Activated CD4-positive, alpha-beta T cell treated with anti-CD3 and anti-CD28 coated beads for 24 hours (primary cell): ENCODE data around the gene SH3RF3.

ENCODE experiments used
- DNase-seq, 2 donors: peaks; one replicate each; pipeline ENCODE4 v3.0.0-alpha.2; 2020; ENCODE audit warnings: low read depth in 2 of 2

The SH3RF3 gene

DNA sequence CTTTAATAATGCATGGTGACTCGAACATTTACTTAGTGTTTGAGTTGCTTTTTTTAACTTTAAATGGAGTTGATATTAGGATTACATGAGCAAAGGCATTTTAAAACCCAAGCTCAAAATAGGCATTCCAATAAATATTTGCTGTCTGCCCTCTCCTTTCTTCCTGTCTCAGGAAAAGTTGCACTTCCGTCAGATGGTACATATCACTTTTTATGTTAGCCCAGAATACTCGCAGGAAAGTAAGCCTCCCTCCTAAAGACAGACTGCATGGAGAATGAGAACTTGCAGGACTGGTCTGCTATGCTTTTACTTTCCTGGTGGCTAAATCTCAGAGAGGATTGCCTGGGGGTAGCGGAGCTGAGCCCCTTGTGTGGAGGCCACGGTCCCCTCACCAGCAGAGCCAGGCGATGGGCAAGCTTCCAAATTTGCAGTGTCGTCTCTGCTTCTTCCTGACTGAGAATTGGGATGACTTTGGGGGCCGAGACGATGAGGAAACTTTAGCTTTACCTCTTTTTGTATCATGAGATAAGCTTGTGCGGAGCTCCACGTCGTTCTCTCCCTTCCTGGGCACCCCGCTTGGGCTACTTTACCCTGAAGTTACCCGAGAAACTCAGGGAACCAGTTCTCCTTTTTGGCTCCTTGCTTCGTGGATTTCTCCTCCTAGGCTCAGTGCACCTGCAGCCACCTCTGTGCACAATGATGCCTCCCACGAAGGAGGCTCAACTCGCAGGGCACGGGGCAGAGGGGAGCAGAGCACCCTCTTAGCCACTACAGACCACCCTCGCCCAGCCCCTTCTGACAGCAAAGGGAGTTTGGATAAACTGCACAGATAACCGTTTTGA, 223.3 kb downstream of the SH3RF3 start:
- no peak for DNase-seq

DNA sequence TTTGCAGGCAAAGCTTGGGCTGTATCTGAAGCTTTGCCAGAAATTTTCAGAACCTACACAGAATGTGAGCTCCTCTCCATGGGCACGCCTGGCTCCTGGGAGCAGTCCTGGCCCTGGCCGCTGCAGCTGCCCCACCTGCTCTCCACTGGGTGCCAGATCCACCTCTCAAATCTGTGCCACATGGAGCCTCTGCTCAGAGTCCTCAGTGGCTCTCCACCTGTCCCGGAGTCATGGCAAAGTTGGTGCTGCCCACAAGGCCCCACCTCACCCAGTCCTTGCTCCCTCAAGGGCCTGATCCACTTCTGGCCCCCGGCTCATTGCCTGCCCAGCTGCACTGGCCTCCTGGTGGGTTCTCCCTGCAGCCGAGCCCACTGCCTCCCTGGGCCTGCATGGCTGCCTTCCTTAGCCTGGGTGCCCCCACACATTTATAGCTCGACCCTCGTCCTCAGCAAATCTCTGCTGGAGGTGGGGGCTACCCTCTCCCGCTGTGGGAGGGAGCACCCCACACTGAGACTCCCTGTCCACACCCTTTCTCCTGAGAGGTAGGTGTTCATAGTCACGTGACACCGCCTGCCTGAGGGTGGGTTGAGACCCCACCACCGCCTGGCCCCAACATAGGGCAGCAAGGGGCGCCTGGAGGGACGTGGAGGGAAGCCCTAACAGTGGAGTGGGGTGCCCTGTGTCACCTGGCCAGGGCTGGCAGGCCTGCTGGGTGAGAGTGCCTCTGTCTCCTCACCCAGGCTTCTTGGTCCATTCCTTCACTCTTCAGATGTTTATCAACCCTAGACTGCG, 224.1 kb downstream of the SH3RF3 start:
- DNase-seq: no peak

DNA sequence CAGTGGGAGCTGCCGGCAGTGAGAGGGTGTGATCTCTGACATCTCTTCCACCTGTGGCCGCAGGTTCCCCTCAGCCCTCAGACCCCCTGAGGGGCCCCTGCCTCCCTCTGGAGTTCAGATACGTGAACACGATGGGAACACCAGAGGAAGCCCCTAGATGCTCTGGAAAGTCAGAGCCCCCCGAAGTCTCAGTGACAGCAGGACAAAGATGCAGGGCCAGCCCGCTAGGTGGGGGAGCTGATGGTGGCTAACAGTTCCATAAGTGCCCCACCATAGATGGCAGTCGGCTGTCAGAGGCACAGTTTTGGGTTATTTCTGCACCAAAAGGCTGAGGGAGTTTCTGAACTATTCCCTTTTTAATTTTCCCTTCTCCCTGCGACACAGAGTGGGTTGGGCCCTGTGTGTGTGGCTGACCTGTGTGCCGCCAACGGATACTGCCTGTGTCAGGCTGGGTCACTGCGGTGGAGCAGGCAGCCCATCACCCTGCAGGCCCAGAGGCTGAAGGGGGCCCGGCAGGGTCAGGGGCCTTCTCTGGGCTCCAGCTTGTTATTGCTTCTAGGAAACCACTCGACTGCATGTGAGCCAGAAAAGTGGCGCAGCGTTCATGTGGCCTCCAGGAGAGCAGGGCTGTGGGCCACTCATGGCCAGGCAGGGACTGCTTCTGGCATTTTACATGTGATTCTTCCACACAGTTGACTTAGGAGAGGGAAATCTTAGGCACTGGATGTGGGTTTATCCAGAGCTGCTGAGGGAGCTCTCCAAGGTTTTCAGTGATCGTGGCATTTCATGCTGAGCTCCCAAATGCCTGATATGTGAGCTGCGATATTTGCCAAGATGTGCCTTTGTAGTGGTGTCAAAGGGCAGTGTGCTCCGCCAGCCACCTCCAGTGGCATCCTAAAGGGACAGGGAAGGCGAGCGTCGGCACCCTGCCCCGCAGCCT, 225.1 kb downstream of the SH3RF3 start:
- DNase-seq: no peak

DNA sequence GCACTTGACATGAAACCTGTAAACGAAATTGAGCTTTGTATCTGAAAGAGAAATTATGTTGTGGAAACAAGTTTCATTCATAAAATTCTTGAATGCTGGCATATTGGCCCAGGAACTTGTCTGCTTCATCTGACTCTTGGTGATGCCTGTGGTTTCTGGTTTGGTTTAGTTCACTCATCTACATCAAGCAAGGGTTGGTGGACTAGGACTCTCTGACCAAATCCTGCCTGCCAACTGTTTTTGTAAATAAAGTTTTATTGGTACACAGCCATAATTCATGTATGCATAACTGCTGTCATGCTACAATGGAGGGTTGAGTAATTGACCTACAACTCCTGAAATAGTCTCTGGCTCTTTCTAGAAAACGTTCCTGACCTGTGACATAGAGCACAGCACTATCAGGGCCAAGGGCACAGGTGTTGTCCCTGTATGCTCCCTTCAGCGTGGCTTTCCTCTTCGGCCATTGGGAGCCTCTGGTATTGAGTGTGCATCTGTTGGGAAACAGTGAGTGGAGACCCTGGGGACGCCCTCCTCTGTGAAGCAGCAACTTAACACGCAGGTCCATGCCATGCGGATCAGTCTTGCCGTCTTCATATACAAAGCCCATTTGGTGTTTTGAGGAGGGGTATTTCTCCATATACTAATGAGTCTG, 226.3 kb downstream of the SH3RF3 start:
- DNase-seq: no peak

DNA sequence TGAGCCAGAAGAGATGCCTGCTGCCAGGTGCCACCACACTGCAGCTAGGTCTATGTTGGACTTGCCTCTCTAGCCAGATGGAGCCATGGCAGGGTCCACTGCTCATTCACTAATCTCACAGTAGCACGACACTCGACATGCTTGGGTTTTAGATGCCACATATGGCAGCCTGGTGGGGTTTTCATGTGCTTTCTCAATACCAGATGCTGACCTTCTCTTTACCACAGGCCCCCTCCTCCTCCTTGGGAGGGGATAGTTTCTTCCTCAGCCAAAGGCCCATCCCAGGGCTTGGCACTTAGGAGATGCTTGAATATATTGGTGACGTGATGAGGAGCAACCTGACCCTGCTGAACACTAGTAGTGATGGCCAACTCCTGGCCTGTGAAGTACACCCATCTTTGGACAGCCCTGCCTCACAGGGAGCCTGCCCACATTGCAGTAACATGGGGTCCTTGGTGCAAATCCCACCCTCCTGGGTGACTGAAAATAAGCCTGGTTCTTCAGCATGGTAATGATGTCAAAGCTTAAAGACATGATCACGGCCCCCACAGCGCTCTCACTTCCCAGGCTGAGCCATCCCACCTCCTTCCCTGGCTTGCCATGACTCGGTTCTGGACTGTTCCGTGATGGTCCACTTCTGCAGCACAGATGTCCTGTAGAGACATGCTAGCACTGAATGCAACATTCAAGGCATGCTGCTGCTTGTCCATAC, 227.5 kb downstream of the SH3RF3 start:
- DNase-seq: no peak

DNA sequence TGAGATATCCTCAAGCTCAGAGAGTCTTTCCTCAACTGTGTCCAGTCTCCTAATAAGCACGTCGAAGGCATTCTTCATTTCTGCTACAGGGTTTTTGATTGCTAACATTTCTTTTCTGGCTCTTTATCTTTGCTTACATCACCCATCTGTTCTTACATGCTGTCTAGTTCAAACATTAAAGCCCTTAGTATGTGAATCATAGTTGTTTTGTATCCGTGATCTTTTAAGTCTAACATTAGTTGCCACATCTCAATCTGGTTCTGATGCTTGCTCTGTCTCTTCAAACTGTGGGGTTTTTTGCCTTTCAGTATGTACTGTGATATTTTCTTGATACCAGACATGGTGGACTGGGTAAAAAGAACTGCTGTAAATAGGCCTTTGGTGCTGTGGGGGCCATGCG, 235.2 kb downstream of the SH3RF3 start:
- no peak for DNase-seq

DNA sequence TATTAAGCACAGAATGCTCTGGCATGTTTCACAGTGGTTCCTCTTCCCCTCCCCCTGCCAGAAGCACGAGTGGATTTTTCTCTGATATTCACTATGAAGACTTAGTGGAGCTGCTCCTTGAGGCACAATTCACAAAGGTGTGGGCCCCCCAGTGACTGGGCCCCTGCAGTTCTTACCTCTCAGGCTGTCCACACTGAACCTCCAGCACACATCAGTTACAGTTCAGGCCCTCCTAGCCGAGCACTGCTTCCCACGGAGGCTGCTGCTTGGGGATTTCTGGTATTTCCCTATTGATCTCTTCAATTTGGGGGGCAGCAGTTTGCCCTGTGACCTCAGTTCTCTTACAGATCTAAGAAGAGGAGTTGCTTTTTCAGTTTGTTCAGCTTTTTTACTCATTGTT, 236.1 kb downstream of the SH3RF3 start:
- DNase-seq: no peak

DNA sequence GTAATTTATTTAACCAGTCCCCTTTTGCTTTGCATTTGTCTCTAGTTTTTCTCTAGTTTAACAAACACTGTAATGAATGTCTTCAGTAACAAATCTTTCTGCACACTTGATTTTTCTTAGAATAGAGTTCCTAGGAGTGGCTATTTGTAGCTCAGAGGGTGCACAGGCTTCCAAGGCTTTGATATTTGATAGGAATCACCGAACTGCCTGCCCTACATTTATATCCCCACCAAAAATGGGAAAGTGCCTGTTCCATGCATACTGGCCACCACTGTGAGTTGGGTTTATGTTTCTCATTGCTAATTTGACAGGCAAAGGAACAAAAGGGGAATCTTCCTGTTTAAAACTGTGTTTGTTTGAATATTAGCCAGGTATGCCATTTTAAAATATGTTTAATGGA, 238.7 kb downstream of the SH3RF3 start:
- no peak for DNase-seq

DNA sequence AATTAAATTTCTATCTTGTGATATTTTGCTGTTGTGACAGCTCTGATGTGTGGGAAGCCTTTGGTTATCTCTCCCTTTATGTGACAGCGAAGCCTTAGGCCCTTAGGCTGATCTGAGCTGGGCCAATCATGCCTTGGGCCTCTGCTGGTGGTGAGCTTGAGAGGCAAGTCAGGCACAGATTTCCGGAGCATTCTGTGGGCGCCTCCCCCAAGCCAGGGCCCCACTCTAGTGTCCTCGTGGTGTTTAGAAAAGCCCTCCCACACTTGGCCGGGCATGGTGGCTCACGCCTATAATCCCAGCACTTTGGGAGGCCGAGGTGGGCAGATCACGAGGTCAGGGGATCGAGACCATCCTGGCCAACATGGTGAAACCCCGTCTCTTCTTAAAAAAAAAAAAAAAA, 239.8 kb downstream of the SH3RF3 start:
- DNase-seq: no peak

DNA sequence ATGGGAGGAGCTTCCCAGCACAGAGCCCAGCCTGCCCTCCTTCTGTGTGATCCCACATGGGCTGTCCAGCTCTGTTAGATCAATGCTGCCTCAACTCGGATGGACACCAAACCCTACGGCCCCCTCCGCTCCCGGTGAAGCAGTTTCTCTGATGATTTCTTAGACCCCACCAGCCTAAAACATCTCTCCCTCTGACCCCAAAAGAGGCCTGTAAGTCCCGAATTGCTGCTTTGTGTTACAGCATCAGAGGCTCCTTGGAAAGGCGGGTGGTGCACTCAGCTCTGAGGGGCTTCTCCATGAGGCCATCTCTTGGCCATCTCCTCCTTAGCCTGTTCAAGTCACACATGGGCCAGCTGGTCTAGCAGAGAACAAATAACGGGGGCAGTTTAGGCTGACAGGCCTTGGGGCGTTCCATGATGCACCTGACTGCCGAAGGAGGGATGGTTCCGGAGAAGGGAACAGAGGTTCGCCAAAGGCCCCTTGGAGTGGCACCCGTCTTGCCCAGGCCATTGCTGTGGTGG, 240.7 kb downstream of the SH3RF3 start:
- DNase-seq: no peak

DNA sequence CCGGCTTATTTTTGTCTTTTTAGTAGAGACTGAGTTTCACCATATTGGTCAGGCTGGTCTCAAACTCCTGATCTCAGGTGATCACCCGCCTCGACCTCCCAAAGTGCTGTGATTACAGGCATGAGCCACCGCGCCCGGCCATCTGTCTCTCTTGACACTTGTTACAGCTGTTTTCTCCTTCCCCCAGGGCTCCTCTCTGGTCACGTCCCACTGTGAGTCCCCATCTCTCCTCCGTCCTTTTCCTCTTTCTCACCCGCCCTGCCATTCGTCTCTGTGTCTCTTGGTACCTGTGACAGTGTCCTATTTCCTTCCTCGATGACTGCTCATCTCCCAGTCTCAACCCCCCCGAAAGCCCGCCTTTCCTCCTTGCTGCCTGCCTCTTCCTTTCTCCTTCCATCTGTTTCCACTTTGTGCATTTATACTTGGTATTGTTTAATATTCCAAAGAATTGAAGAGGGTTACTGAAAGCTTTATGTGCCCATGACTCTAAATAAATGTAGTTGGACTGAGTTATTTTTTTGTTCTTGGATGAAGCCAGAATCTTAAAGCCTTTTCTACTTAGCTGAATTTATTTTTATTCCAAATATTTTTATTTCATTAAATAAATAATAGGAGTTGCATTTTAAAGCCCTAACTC, 241.5 kb downstream of the SH3RF3 start:
- no peak for DNase-seq

DNA sequence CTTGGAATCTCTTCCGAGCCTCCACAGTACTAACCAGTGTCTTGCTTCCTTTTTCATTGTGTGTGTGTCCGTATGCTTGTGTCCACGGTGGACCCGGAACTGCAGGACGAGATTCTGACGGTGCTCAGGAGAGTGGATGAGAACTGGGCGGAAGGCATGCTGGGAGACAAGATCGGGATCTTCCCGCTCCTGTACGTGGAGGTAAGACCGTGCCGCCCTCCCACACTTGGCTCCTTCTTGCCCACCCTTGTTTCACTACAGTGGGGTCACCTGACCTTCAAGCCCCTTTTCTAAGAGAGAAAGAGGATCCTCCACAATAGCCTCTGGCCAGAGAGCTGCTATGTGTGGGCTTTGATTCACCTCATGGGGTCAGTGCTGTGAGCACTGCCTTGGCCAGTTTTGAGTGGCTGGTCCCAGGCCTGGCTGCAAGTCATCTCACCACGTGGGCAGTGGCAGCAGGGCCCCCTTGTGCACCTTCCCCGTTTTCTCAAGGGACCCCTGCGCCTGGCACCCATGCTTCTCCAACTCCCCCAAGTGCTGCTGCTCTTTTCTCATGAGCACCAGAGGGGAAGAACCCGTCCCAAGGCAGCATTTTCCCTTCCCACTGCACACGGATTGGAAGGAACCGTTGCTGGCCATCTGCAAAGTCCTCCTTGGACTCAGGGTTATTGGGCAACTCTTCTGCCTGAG, 242.6 kb downstream of the SH3RF3 start:
- DNase-seq: no peak

DNA sequence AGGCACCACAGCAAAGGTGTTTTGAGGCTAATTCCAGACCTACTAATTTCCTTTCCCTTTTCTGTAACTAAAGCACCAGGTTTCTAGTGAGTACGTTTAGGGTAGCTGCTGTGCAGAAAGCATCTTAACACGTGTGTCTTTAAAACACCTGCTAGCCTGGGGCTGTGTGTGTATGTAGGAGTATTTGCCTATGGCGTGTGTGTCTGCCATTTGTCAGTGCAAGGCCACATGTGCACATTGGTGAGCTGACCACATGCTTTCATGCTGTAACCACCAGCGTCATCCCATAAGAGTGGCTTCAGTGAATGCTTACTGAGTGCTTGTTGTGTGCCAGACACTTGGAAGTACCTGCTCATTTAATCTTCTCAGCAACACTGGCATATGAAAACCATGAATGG, 243.2 kb downstream of the SH3RF3 start:
- no peak for DNase-seq

DNA sequence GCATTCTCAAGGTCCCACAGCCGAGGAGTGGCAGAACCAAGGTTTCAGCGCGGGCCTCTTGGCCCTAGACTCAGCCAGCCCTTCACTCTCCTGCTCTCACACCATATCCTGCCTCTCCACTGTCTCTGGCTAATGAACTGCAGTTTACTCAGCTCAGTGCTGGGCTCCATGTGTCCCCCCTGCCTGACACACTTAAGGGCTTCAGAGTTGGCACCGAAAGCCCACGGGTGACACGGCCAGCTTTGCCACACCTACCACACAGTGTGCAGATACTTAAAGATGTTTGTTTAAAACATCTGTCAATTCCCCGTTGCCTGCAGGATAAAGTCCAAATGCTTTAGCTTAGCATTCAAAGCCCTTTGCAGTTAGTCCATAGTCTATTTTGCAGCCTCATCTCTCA, 243.6 kb downstream of the SH3RF3 start:
- DNase-seq: no peak

DNA sequence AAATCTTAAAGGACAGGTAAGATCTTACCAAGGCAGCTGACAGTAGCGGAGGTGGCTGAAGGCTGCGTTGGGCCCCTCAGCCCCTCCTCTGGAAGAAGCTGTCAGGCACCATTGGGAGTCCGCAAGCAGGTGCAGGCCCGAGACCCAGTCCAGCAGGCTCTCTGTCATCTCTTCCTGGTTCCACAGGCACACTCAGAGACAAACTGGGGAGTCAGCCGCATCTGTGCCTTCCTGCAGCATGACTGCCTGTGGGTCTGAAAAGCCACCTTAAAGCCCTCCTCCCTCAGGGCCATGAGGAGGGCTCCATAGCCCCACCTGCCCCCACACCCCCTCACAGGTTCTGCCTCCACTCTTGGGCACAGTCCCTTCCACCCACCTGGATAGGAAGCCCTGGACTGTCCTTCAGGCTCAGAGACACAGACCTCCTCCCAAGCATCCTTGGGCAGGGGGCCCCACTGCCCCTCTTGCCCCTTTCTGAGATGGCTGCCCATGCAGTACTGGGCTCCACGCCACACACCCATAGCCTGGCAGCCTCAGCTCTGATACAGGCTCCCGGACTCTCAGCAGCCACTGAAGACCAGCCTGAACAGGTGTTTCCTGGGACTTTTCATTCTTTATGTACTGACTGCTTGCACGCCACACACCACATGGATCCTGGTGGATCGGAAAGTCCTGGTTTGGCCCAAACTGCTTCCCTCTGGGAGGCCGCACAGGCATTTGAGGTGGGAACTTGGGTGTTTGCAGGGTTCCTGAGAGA, 245.0 kb downstream of the SH3RF3 start:
- DNase-seq: no peak

DNA sequence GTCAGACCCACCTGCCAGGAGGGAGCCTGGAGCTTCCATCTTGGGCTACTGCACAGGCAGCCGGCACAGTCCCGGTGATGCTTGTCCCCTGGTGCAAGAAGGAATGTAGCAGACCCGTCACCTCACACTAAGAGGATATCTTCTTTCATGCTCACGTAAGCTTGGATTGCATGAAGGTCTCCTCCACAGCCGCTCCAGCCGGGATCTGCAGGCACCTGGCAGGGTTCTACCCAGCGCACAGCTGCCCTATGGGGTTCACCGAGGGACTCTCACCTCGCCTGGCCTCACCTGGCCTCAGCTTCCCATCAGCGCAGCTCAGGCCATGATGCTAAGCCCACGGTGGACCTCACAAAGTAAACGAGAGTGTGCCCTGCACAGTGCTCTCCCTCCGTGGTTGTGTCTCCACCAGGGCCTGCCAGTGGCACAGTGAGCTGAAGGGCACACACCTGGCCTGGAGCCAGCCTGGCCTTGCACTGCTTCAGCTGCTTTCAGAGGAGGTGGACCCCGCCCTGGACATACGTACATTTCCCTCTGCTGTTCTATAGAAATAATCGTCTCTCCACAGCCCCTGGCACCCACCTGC, 245.6 kb downstream of the SH3RF3 start:
- no peak for DNase-seq

DNA sequence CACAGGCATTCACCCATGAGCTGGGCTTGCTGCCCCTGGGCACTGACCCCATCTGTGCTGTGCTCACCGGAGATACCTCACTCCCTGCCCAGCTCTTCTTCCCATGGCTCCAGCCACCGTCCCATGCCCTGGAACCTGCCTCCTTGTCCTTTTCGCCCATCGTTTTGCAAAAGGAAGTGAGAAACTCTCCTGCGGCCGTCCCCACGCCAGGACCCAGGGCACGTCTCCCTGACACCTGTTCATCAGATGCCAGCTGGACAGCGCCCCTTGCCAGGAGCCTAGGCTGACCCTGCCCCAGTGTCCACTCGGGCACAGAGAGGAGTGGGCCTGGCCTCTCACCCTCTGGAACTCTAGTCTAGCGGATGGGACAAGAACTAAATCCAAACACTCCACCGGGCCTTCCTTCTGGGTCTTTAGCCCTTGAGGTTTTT, 246.1 kb downstream of the SH3RF3 start:
- DNase-seq: no peak

DNA sequence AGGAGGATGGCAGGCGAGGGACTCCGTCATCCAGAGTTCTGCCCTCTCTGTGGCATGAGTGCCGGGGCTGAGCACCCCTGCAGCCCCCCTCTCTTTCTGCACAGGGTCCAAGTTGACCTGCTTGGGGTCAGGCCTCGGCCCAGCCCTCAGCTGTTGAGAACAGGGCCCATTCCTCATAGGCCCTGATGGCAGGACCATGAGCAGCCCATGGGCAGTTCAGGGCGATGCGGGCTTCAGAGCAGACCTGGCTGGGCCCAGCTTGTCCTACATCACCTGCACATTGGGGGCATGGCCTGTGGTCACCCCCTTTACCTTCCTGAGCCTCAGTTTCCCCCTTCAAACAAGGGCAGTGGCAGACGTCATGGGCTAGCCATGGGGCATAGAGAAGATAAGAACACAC, 246.7 kb downstream of the SH3RF3 start:
- DNase-seq: no peak
